Measurements from ENCODE around the gene RNU1-3. TPM values are rescaled to one million over a fixed set of nuclear protein-coding genes. Genes with fewer than 3 reads are reported as not detected.
"Not testable (repeated sequence)": the region's sequence is repeated elsewhere in the genome, so short reads cannot be mapped to it uniquely, and the experiment has no call there.

RNU1-3 gene
- total RNA-seq, 1 experiment from 2014 or later: 1,866 TPM

GRCh38 chr1:16644482-16645270, 22.1 kb downstream of the RNU1-3 start:
- DNase-seq (ENCODE audit: low spot score): peak; percentile 100
- TSS peak; percentile 98 for BruUV-seq (replicated peaks)
- POLR2A ChIA-PET (ENCODE audit: low non-redundant PET); H3K36me3 ChIP-seq (ENCODE audit: insufficient read depth, low read length, poor library complexity, severe bottlenecking); H3K27me3 ChIP-seq (replicated peaks; ENCODE audit: insufficient read depth, low read depth, low read length, poor library complexity); intact Hi-C loops (cut with micrococcal nuclease; ENCODE audit: unreplicated experiment); H3K9me3 ChIP-seq (ENCODE audit: low read depth, low read length, poor library complexity, severe bottlenecking): not testable (repeated sequence)
- CTCF ChIA-PET: interaction anchor here (0.7 to 1.1 kb wide), 2 partner anchors 20 to 444 kb away, joined by 3 to 4 read pairs; no protein-coding TSS in a partner anchor
- peaks cover 12% of the 10 kb centered on the region for H3K4me1 ChIP-seq (ENCODE audit: insufficient read depth, low read length, poor library complexity, severe bottlenecking)
- TF ChIP-seq CTCF (conservative IDR thresholded peaks at IDR 0.05; ENCODE audit: low read depth, low read length): peak; percentile 89
- peak overlapping the region; percentile 74 for H3K27ac ChIP-seq (ENCODE audit: low read depth, low read length, poor library complexity, severe bottlenecking)
- peak overlapping the region; percentile 54 for H3K4me3 ChIP-seq (ENCODE audit: low read depth, low read length, poor library complexity, severe bottlenecking)

GRCh38 chr1:16644193-16644481, 22.6 kb downstream of the RNU1-3 start:
- ChIA-PET CTCF (interaction anchor here (0.7 to 1.1 kb wide), 2 partner anchors 19 to 444 kb away, joined by 3 to 4 read pairs; no protein-coding TSS in a partner anchor), POLR2A (ENCODE audit: low non-redundant PET) (no interaction called here)
- Histone ChIP-seq H3K4me1 (ENCODE audit: insufficient read depth, low read length, poor library complexity, severe bottlenecking) (peaks cover 12% of the 10 kb centered on the region), H3K9me3 (ENCODE audit: low read depth, low read length, poor library complexity, severe bottlenecking) (no peaks in the 10 kb centered on the region), H3K4me3 (ENCODE audit: low read depth, low read length, poor library complexity, severe bottlenecking) (peak overlapping the region; percentile 54), H3K36me3 (ENCODE audit: insufficient read depth, low read length, poor library complexity, severe bottlenecking) (no peaks in the 10 kb centered on the region), H3K27me3 (replicated peaks; ENCODE audit: insufficient read depth, low read depth, low read length, poor library complexity) (no peaks in the 10 kb centered on the region), H3K27ac (ENCODE audit: low read depth, low read length, poor library complexity, severe bottlenecking) (peak overlapping the region; percentile 74)
- TF ChIP-seq CTCF (conservative IDR thresholded peaks at IDR 0.05; ENCODE audit: low read depth, low read length): no peak
- TF ChIP-seq EZH2 (IDR thresholded peaks at IDR 0.05; ENCODE audit: borderline replicate concordance, low read depth, low read length, poor library complexity, severe bottlenecking): no peak
- intact Hi-C loops (cut with micrococcal nuclease; ENCODE audit: unreplicated experiment): no loop called here
- BruUV-seq (replicated peaks): TSS peak; percentile 52
- no peak for DNase-seq (ENCODE audit: low spot score)

- Histone ChIP-seq H3K4me3 (ENCODE audit: low read depth, low read length, poor library complexity, severe bottlenecking) (peak overlapping the region; percentile 54), H3K4me1 (ENCODE audit: insufficient read depth, low read length, poor library complexity, severe bottlenecking) (peaks cover 12% of the 10 kb centered on the region), H3K27ac (ENCODE audit: low read depth, low read length, poor library complexity, severe bottlenecking) (peak overlapping the region; percentile 74)
- intact Hi-C loops (cut with micrococcal nuclease; ENCODE audit: unreplicated experiment); DNase-seq (ENCODE audit: low spot score); H3K36me3 ChIP-seq (ENCODE audit: insufficient read depth, low read length, poor library complexity, severe bottlenecking); BruUV-seq (replicated peaks); POLR2A ChIA-PET (ENCODE audit: low non-redundant PET); H3K27me3 ChIP-seq (replicated peaks; ENCODE audit: insufficient read depth, low read depth, low read length, poor library complexity); H3K9me3 ChIP-seq (ENCODE audit: low read depth, low read length, poor library complexity, severe bottlenecking): not testable (repeated sequence)
- CTCF ChIA-PET: interaction anchor here (1.1 kb wide), 1 partner anchor 445 kb away, joined by 3 read pairs; no protein-coding TSS in a partner anchor
Measured at GRCh38 chr1:16643476-16644192, 23.1 kb downstream of the RNU1-3 start.

GRCh38 chr1:16643001-16643411, 23.7 kb downstream of the RNU1-3 start:
- H3K27ac ChIP-seq (ENCODE audit: low read depth, low read length, poor library complexity, severe bottlenecking); DNase-seq (ENCODE audit: low spot score); CTCF ChIA-PET; POLR2A ChIA-PET (ENCODE audit: low non-redundant PET); intact Hi-C loops (cut with micrococcal nuclease; ENCODE audit: unreplicated experiment); H3K27me3 ChIP-seq (replicated peaks; ENCODE audit: insufficient read depth, low read depth, low read length, poor library complexity); BruUV-seq (replicated peaks); H3K9me3 ChIP-seq (ENCODE audit: low read depth, low read length, poor library complexity, severe bottlenecking); H3K36me3 ChIP-seq (ENCODE audit: insufficient read depth, low read length, poor library complexity, severe bottlenecking): not testable (repeated sequence)
- Histone ChIP-seq H3K4me3 (ENCODE audit: low read depth, low read length, poor library complexity, severe bottlenecking) (peak overlapping the region; percentile 54), H3K4me1 (ENCODE audit: insufficient read depth, low read length, poor library complexity, severe bottlenecking) (peaks cover 12% of the 10 kb centered on the region)

- CTCF ChIA-PET; POLR2A ChIA-PET (ENCODE audit: low non-redundant PET); H3K9me3 ChIP-seq (ENCODE audit: low read depth, low read length, poor library complexity, severe bottlenecking); BruUV-seq (replicated peaks); DNase-seq (ENCODE audit: low spot score); H3K27me3 ChIP-seq (replicated peaks; ENCODE audit: insufficient read depth, low read depth, low read length, poor library complexity); intact Hi-C loops (cut with micrococcal nuclease; ENCODE audit: unreplicated experiment); H3K27ac ChIP-seq (ENCODE audit: low read depth, low read length, poor library complexity, severe bottlenecking); H3K4me3 ChIP-seq (ENCODE audit: low read depth, low read length, poor library complexity, severe bottlenecking); H3K36me3 ChIP-seq (ENCODE audit: insufficient read depth, low read length, poor library complexity, severe bottlenecking): not testable (repeated sequence)
- H3K4me1 ChIP-seq (ENCODE audit: insufficient read depth, low read length, poor library complexity, severe bottlenecking): peaks cover 12% of the 10 kb centered on the region
Measured at GRCh38 chr1:16642025-16642966, 24.5 kb downstream of the RNU1-3 start.
